Chondrocyte (in vitro differentiated cells): ENCODE data around the gene MED12. TPM values are rescaled to one million over a fixed set of nuclear protein-coding genes. Genes with fewer than 3 reads are reported as not detected.

ENCODE experiments used
- DNase-seq: peaks from one replicate; pipeline ENCODE4 v3.0.0; 2021; ENCODE audit warnings: mixed read lengths, low spot score
- H3K27ac Mint-ChIP-seq: one replicate; pipeline ENCODE4 v1.8.0; 2021; ENCODE audit warnings: mild to moderate bottlenecking, moderate library complexity, mixed read lengths; ENCODE audit not compliant: unreplicated experiment
- H3K27me3 Mint-ChIP-seq: 2 replicates; pipeline ENCODE4 v1.8.0; 2021; ENCODE audit warnings: low read depth, mixed read lengths
- H3K36me3 Mint-ChIP-seq: 2 replicates; pipeline ENCODE4 v1.8.0; 2021; ENCODE audit warnings: low read depth, mixed read lengths
- H3K4me1 Mint-ChIP-seq: 2 replicates; pipeline ENCODE4 v1.8.0; 2021; ENCODE audit warnings: low read depth, mild to moderate bottlenecking, mixed read lengths
- H3K4me3 Mint-ChIP-seq: one replicate; pipeline ENCODE4 v1.8.0; 2021; ENCODE audit warnings: mild to moderate bottlenecking, moderate library complexity, mixed read lengths; ENCODE audit not compliant: unreplicated experiment
- H3K9me3 Mint-ChIP-seq: 2 replicates; pipeline ENCODE4 v1.8.0; 2021; ENCODE audit warnings: low read depth, mixed read lengths
- CTCF ChIP-seq: fragments of 200-600 bp; sonication (generic); IDR thresholded peaks from 2 replicates; pipeline ENCODE4 v1.5.0; 2021; ENCODE audit warnings: antibody characterized with exemption, mild to moderate bottlenecking, moderate library complexity
- total RNA-seq: library from RNA; stranded (reverse); gene quantifications from 3 replicates; pipeline ENCODE4 v1.2.1, GENCODE V29; 2021

The MED12 gene
- total RNA-seq, 1 donor from 2014 or later, result 33.4 TPM

GRCh38 chrX:71143508-71143907 is 25.1 kb downstream of the MED12 start:
- Mint-ChIP-seq H3K9me3 (peaks cover 4% of the 10 kb centered on the region), H3K27me3 (no peaks in the 10 kb centered on the region), H3K36me3 (peaks cover 12% of the 10 kb centered on the region), H3K27ac (no peak overlapping the region), H3K4me1 (peaks cover 16% of the 10 kb centered on the region), H3K4me3 (no peak overlapping the region)
- no peak for TF ChIP-seq CTCF
- DNase-seq, result no peak

GRCh38 chrX:71144651-71145050 is 26.3 kb downstream of the MED12 start, which contains the start of gene NLGN3:
TSS of gene NLGN3 (plus strand) at chrX:71144841. CDS start at chrX:71147750, 2,909 bp downstream.
- Mint-ChIP-seq H3K27me3 (no peaks in the 10 kb centered on the region), H3K9me3 (no peaks in the 10 kb centered on the region), H3K4me1 (peaks cover 16% of the 10 kb centered on the region), H3K36me3 (peaks cover 4% of the 10 kb centered on the region), H3K4me3 (peak within 1 kb of the TSS; percentile 60), H3K27ac (peak within 1 kb of the TSS; percentile 12)
- no peak for TF ChIP-seq CTCF
- no peak for DNase-seq

- H3K9me3 Mint-ChIP-seq, result no peaks in the 10 kb centered on the region
- peaks cover 16% of the 10 kb centered on the region for H3K4me1 Mint-ChIP-seq
- no peak overlapping the region for H3K27ac Mint-ChIP-seq
- TF ChIP-seq CTCF, result no peak
- H3K4me3 Mint-ChIP-seq, result no peak overlapping the region
- DNase-seq, result no peak
- no peaks in the 10 kb centered on the region for H3K27me3 Mint-ChIP-seq
- H3K36me3 Mint-ChIP-seq, result no peaks in the 10 kb centered on the region
Measured at GRCh38 chrX:71147496-71148277, 29.3 kb downstream of the MED12 start.

- DNase-seq, result no peak
- Mint-ChIP-seq H3K36me3 (no peaks in the 10 kb centered on the region), H3K27me3 (no peaks in the 10 kb centered on the region), H3K27ac (no peak overlapping the region), H3K4me1 (peaks cover 16% of the 10 kb centered on the region), H3K4me3 (no peak overlapping the region), H3K9me3 (no peaks in the 10 kb centered on the region)
- TF ChIP-seq CTCF, result no peak
Measured at GRCh38 chrX:71148278-71148663, 29.9 kb downstream of the MED12 start.

GRCh38 chrX:71151366-71151765 is 33.0 kb downstream of the MED12 start:
- no peaks in the 10 kb centered on the region for H3K9me3 Mint-ChIP-seq
- no peak for TF ChIP-seq CTCF
- H3K4me3 Mint-ChIP-seq, result no peak overlapping the region
- no peak overlapping the region for H3K27ac Mint-ChIP-seq
- peaks cover 3% of the 10 kb centered on the region for H3K4me1 Mint-ChIP-seq
- no peak for DNase-seq
- no peaks in the 10 kb centered on the region for H3K27me3 Mint-ChIP-seq
- peaks cover 1% of the 10 kb centered on the region for H3K36me3 Mint-ChIP-seq
